ENCODE results near the gene MAPK14. TPM values are rescaled to one million over a fixed set of nuclear protein-coding genes. Genes with fewer than 3 reads are reported as not detected.

Gene MAPK14
- total and polyA plus RNA-seq, 2 experiments from 2014 or later = 26.8 to 45.0 TPM

GRCh38 chr6:36039112-36039511, 11.5 kb downstream of the MAPK14 start:
- in situ Hi-C loops (cut with MboI) = no loop called here
- DNase-seq = no peak

GRCh38 chr6:36040958-36041357, 13.3 kb downstream of the MAPK14 start:
- DNase-seq = no peak
- no peak for TF ChIP-seq EZH2phosphoT487 (IDR thresholded peaks at IDR 0.05; ENCODE audit: insufficient read depth, low read depth)
- no peak for TF ChIP-seq EZH2 (IDR thresholded peaks at IDR 0.05; ENCODE audit: insufficient read depth, poor library complexity, severe bottlenecking)

More at GRCh38 chr6:36039112-36039511, 11.5 kb downstream of the MAPK14 start:
- no peaks in the 10 kb centered on the region for H3K27me3 ChIP-seq (replicated peaks; ENCODE audit: insufficient read depth)
- H3K79me2 ChIP-seq (ENCODE audit: insufficient read depth) = peaks cover 100% of the 10 kb centered on the region
- H3K4me1 ChIP-seq (ENCODE audit: insufficient read depth) = peaks cover 8% of the 10 kb centered on the region; the same call in 1 of the 2 replicates
- H3K4me3 ChIP-seq = no peak overlapping the region
- H3F3A ChIP-seq (ENCODE audit: insufficient read depth) = no peaks in the 10 kb centered on the region
- TF ChIP-seq EZH2phosphoT487 (IDR thresholded peaks at IDR 0.05; ENCODE audit: insufficient read depth, low read depth) (no peak), EZH2 (IDR thresholded peaks at IDR 0.05; ENCODE audit: insufficient read depth, poor library complexity, severe bottlenecking) (no peak)
- H3K36me3 ChIP-seq (ENCODE audit: low read depth) = no peaks in the 10 kb centered on the region
- peaks cover 31% of the 10 kb centered on the region for H4K20me1 ChIP-seq (ENCODE audit: insufficient read depth)
- no peak overlapping the region for H2AFZ ChIP-seq
- H3K4me2 ChIP-seq (ENCODE audit: unreplicated experiment) = no peak overlapping the region
- H3K9ac ChIP-seq = no peak overlapping the region
- H3K9me2 ChIP-seq (ENCODE audit: insufficient read depth) = no peaks in the 10 kb centered on the region
- no peaks in the 10 kb centered on the region for H3K9me3 ChIP-seq (ENCODE audit: low read depth)
- no peak overlapping the region for H3K27ac ChIP-seq

GRCh38 chr6:36042618-36043260, 15.1 kb downstream of the MAPK14 start:
- Histone ChIP-seq H3K4me1 (ENCODE audit: insufficient read depth) (peaks cover 8% of the 10 kb centered on the region; the same call in 1 of the 2 replicates), H3K9ac (no peak overlapping the region), H2AFZ (no peak overlapping the region), H3K9me3 (ENCODE audit: low read depth) (no peaks in the 10 kb centered on the region), H3K79me2 (ENCODE audit: insufficient read depth) (peaks cover 100% of the 10 kb centered on the region), H3K9me2 (ENCODE audit: insufficient read depth) (no peaks in the 10 kb centered on the region), H3K4me3 (no peak overlapping the region), H4K20me1 (ENCODE audit: insufficient read depth) (peaks cover 33% of the 10 kb centered on the region), H3K36me3 (ENCODE audit: low read depth) (no peaks in the 10 kb centered on the region), H3K27ac (no peak overlapping the region), H3K4me2 (ENCODE audit: unreplicated experiment) (no peak overlapping the region), H3K27me3 (replicated peaks; ENCODE audit: insufficient read depth) (no peaks in the 10 kb centered on the region), H3F3A (ENCODE audit: insufficient read depth) (no peaks in the 10 kb centered on the region)
- DNase-seq = no peak
- TF ChIP-seq EZH2 (IDR thresholded peaks at IDR 0.05; ENCODE audit: insufficient read depth, poor library complexity, severe bottlenecking) (no peak), EZH2phosphoT487 (IDR thresholded peaks at IDR 0.05; ENCODE audit: insufficient read depth, low read depth) (no peak)
- in situ Hi-C loops (cut with MboI) = no loop called here
- 92% methylated on average over 12 of the region's 12 CpGs for WGBS, 2 experiments (ENCODE audit: low coverage in 1 of 2, low lambda C conversion rate in 2 of 2, missing lambda C conversion rate in 2 of 2)

More at GRCh38 chr6:36040958-36041357, 13.3 kb downstream of the MAPK14 start:
- Histone ChIP-seq H3K4me2 (ENCODE audit: unreplicated experiment) (no peak overlapping the region), H3K9me2 (ENCODE audit: insufficient read depth) (no peaks in the 10 kb centered on the region), H3K4me3 (no peak overlapping the region), H3K4me1 (ENCODE audit: insufficient read depth) (peaks cover 8% of the 10 kb centered on the region; the same call in 1 of the 2 replicates), H4K20me1 (ENCODE audit: insufficient read depth) (peaks cover 34% of the 10 kb centered on the region), H3K9ac (no peak overlapping the region), H3K27me3 (replicated peaks; ENCODE audit: insufficient read depth) (no peaks in the 10 kb centered on the region), H3F3A (ENCODE audit: insufficient read depth) (no peaks in the 10 kb centered on the region), H3K36me3 (ENCODE audit: low read depth) (no peaks in the 10 kb centered on the region), H3K9me3 (ENCODE audit: low read depth) (no peaks in the 10 kb centered on the region), H2AFZ (no peak overlapping the region), H3K27ac (no peak overlapping the region), H3K79me2 (ENCODE audit: insufficient read depth) (peaks cover 100% of the 10 kb centered on the region)
- in situ Hi-C loops (cut with MboI) = no loop called here

- Histone ChIP-seq H3K4me3 (no peak overlapping the region), H3K36me3 (ENCODE audit: low read depth) (peaks cover 12% of the 10 kb centered on the region; the same call in 1 of the 2 replicates), H3K27me3 (replicated peaks; ENCODE audit: insufficient read depth) (no peaks in the 10 kb centered on the region), H3K9me2 (ENCODE audit: insufficient read depth) (no peaks in the 10 kb centered on the region), H3K9me3 (ENCODE audit: low read depth) (no peaks in the 10 kb centered on the region), H3F3A (ENCODE audit: insufficient read depth) (peaks cover 12% of the 10 kb centered on the region; the same call in 1 of the 2 replicates), H3K4me1 (ENCODE audit: insufficient read depth) (peaks cover 19% of the 10 kb centered on the region), H3K9ac (no peak overlapping the region), H3K27ac (no peak overlapping the region), H3K79me2 (ENCODE audit: insufficient read depth) (peaks cover 100% of the 10 kb centered on the region), H4K20me1 (ENCODE audit: insufficient read depth) (peaks cover 28% of the 10 kb centered on the region), H2AFZ (no peak overlapping the region), H3K4me2 (ENCODE audit: unreplicated experiment) (no peak overlapping the region)
- WGBS, 2 experiments (ENCODE audit: low coverage in 1 of 2, low lambda C conversion rate in 2 of 2, missing lambda C conversion rate in 2 of 2) = 90 to 100% methylated on average over 2 of the region's 2 CpGs
- TF ChIP-seq EZH2 (IDR thresholded peaks at IDR 0.05; ENCODE audit: insufficient read depth, poor library complexity, severe bottlenecking) = no peak
- TF ChIP-seq EZH2phosphoT487 (IDR thresholded peaks at IDR 0.05; ENCODE audit: insufficient read depth, low read depth) = no peak
- DNase-seq = no peak
- in situ Hi-C loops (cut with MboI) = no loop called here
These were observed 22.0 kb downstream of the MAPK14 start for GRCh38 chr6:36049582-36049981.

Measured in GM23248 (cell line).